ENCODE measurements around the gene TBXAS1. TPM values are rescaled to one million over a fixed set of nuclear protein-coding genes. Genes with fewer than 3 reads are reported as not detected.
"Not testable (repeated sequence)": the region's sequence is repeated elsewhere in the genome, so short reads cannot be mapped to it uniquely, and the experiment has no call there.

Gene TBXAS1
- total RNA-seq, 1 donor from 2014 or later, result 0.20 TPM

DNA sequence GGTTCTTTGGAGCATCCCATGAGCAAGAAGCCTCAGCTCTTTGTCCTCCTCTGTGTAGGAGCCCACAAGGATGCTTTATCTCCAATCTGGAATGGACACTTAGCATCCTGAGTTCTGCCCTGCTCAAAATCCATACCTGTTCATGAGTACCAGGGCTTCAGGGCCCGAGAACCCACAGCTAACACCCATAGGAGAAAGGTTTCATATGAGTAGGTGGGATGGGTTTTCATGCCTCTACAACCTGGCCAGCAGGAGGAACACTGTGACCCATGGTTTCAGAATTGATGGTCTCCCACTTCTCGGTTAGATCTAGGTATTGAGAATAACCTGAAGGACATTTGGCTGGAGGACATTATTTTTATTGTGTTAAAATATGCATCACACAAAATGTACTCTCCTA is 57.8 kb downstream of the TBXAS1 start:
- DNase-seq (ENCODE audit: low read depth in 2 of 2), result no peak

GRCh38 chr7:139887992-139888481 is 59.0 kb downstream of the TBXAS1 start:
- no peak for DNase-seq (ENCODE audit: low read depth in 2 of 2)

- no peak for DNase-seq (ENCODE audit: low read depth in 2 of 2)
These were observed 60.3 kb downstream of the TBXAS1 start for GRCh38 chr7:139889186-139889871.

DNA sequence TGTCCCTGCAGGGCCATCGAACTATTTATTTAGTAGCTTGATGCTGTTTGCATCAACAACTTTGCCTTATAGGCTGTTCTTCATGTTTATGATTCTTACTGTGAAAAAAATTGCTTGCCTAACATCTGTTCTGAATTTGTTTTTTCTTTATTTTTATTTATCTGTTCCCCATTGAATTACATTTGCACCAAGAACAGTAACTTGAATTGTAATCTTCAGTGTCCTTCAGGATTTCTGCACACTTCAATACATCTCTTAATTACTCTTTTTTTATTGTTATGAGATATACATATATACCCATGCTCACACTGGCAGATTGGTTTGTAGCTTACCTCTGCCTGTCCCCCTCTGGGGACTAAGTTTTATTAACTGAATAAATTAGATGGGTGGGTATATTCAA is 64.4 kb downstream of the TBXAS1 start:
- DNase-seq (ENCODE audit: low read depth in 2 of 2), result no peak

DNA sequence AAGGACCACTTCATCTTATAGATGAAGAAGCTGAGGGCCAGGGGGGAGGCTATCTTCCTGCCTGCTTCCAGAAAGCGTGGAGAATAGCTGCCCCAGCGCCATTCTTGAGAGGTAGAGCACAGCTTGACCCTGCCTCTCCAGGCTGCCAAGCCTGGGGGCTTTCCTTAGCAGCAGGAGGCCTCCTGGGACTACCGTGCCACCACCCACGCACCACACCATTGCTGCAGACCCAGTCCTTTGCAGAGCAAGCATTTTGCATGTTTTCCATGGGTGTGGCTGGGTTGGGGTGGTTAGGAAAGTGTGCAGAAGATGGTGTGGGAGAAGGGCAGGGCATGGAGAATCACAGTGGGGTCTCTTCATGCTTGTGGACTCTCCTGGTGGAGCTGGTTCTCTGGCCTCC is 64.9 kb downstream of the TBXAS1 start:
- no peak for DNase-seq (ENCODE audit: low read depth in 2 of 2)

- DNase-seq (ENCODE audit: low read depth in 2 of 2), result no peak
These were observed 66.2 kb downstream of the TBXAS1 start for GRCh38 chr7:139895141-139895829.

DNA sequence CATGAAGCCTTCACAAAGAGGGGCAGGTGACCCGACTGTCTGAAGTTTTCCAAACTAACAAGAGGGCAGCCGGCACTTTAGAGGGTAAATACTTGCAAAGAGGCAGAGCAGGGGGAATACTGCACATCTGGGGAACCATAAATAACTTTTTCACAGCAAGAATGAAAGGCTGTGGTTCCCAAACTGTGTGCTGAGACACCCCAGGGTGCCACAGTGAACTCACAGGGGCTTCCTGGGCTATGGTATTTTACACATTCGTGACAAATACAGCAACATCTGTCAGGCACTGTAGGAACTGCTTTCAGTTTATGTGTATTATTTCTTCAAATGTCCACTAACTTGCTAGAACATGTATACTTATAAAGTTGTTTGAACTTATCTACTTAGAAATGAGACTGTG is 67.2 kb downstream of the TBXAS1 start:
- no peak for DNase-seq (ENCODE audit: low read depth in 2 of 2)

DNA sequence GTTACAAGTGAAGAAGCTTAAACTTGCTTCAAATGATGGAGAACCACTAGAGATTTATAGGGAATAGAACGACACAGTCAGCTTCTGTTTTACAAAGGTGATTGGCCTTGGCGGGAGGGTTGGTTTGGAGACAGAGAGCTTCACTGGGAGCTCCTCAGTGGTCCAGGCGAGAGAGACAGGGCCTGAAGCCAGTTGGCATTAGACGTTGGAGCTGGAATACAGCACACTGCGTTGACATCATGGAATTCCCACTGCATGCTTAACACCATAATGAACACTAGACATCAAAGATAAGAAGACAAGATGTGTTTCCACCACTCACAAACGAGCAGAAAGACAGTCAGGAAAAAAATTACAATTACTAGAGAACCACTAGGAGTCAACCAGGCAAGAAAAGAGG is 67.8 kb downstream of the TBXAS1 start:
- no peak for DNase-seq (ENCODE audit: low read depth in 2 of 2)

DNA sequence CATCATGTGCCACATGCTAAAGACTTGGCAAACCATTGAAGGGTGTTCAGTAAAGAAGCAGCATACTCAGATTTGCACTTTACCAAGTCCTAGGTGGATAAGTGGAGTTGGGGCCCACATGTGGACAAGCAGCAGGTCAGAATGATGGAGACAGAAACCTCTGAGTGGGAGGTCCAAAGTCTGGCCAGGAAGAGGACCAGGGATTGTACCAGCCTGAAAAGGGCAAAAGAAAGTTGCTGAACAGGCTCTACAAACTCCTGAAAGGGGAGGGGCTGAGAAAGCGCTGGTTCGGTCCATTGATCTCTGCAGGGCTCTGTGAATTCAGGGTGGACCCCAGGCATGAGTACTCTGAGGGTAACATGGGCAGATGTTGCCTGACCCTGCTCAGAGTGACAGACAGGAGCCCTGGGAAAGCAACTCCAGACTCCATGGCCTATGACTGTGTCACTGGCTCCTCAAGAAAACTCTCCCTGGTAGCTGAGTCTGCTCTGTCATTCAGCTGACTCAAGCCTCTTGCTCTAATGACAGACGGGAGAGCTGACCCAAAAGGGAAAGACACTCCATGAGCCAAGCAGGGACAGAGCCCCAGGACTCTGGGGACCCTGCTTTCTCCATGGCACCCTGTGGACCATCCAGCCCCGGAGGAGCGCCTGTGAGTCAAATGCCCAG is 68.5 kb downstream of the TBXAS1 start:
- no peak for DNase-seq (ENCODE audit: low read depth in 2 of 2)

GRCh38 chr7:139898483-139898882 is 69.4 kb downstream of the TBXAS1 start:
- DNase-seq (ENCODE audit: low read depth in 2 of 2), result no peak

DNA sequence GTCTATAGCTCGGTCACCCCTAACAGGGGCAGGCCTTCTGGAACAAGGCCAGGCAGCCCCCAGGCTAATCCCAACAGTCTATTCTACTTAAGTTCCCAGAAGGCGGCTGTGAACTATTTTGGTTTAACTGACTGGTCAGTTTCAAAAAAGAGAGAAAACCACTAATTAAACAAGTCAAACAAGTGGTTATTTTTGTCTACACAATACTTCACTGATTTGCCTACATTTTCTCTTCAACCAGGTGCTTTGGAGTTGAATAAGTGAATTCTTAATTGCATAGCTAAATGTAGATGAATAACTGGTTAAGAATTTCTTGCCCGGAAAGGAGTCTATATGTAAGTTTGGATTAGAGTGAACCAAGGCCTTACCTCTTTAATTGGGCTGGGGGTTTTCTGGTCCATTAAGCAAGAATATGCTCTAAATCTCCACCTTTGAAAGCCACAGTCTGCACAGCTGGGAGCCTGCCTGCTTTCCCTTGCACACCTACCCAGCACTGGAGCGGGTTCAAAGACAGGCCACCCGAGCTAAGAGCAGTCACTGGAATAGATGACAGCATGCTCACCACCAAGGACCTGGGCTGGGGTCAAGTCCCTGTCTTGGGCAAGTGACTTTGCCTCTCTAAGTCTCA is 70.4 kb downstream of the TBXAS1 start:
- no peak for DNase-seq (ENCODE audit: low read depth in 2 of 2)

- DNase-seq (ENCODE audit: low read depth in 2 of 2), result no peak
These were observed 71.3 kb downstream of the TBXAS1 start for GRCh38 chr7:139900326-139900725.

DNA sequence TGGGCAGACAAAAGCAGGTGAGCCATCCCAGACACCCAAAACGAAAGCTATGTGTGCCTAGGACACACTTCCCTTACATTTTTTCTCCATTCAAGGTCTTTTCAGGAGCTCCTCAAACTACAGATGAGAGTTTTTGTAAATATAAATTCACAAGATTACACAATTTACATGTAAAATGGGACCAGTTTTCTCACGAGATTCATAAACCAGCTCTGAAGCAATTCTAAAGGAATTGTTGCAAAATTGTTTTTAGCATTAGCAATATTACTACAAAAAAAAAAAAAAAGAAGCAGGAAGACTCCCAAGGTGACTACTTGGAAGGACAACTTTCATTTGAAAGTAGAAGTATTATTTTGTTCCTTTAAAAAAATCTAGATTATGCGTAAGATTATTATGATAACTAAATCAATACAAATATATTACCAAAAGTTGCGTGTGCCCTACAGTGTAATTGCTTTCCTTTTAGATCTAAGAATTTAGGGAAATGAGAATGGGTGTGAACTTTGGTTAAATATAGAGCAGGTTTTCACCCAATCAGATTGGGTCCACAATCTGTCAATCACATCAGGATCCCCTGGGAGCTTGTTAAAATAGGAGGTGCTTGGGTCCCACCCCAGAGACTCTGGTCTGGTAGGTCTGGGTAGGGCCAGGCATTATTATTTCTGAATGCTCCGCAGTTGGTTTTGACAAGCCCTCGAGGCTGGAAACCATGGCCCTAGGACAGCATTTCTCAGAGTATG is 72.2 kb downstream of the TBXAS1 start:
- no peak for DNase-seq (ENCODE audit: low read depth in 2 of 2)

GRCh38 chr7:139901901-139902300 is 72.8 kb downstream of the TBXAS1 start:
- no peak for DNase-seq (ENCODE audit: low read depth in 2 of 2)

DNA sequence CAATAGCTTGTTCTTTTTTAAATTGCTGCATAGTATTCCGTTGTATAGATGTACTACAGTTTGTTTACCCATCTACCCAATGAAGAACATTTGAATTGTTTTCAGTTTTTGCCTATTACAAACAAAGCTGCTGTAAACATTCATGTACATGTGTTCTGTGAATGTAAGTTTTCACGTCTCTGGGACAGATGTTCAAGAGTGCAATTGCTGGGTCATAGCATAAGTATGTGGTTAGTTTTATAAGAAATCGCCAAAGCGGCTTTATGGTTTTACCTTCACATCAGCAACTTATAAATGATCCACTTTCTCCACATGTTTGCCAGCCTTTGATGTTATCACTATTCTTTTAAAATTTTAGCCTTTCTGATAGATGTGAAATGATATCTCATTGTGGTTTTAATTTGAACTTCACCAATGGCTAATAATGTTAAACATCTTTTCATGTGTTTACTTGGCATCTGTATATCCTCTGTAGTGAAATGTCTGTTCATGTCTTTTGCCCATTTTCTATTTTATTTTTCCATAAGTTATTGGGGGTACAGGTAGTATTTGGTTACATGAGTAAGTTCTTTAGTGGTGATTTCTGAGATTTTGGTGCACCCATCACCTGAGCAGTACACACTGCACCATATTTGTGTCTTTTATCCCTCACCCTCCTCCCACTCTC is 73.5 kb downstream of the TBXAS1 start:
- no peak for DNase-seq (ENCODE audit: low read depth in 2 of 2)

DNA sequence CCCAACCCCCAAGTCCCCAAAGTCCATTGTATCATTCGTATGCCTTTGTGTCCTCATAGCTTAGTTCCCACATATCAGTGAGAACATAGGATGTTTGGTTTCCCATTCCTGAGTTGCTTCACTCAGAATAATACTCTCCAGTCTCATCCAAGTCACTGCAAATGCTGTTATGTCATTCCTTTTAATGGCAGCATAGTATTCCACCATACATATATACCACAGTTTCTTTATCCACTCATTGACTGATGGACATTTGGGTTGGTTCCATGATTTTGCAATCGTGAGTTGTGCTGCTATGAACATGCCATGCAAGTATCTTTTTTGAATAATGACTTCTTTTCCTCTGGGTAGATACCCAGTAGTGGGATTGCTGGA is 74.0 kb downstream of the TBXAS1 start:
- not testable (repeated sequence) for DNase-seq (ENCODE audit: low read depth in 2 of 2)

DNA sequence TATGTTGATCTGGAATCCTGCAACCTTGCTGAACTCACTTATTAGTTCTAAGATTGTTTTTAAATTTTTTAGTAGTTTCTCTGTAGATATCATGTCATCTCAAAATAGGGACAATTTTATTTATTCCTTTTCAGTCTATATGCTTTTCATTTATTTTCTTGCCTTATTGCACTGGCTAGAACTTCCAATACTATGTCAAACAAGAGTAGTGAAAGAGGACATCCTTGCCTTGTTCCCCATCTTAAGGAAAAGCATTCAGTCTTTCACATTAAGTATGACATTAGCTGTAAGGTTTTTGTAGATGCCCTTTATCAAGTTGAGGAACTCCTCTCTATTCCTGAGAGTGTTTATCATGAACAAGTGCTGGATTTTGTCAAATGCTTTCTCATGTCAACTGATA is 77.8 kb downstream of the TBXAS1 start:
- DNase-seq (ENCODE audit: low read depth in 2 of 2), result no peak

- no peak for DNase-seq (ENCODE audit: low read depth in 2 of 2)
These were observed 79.7 kb downstream of the TBXAS1 start for GRCh38 chr7:139908792-139909191.

GRCh38 chr7:139909379-139910050 is 80.5 kb downstream of the TBXAS1 start:
- DNase-seq (ENCODE audit: low read depth in 2 of 2), result no peak

All from lung microvascular endothelial cell (primary cell).